Jurkat, Clone E6-1 (cell line): Measurements from ENCODE around the gene ZNF469.

Source experiments
- DNase-seq: peaks from one replicate; pipeline ENCODE4 v3.0.0-alpha.2; 2011; ENCODE audit warnings: low read depth, low spot score
- H3K4me3 ChIP-seq: 2 replicates; pipeline ENCODE4 v1.5.1; 2011; ENCODE audit warnings: mild to moderate bottlenecking, low read length, control low read depth, moderate library complexity

Gene ZNF469

GRCh38 chr16:88414521-88415380 is 32.0 kb downstream of the ZNF469 start:
- DNase-seq = no peak
- H3K4me3 ChIP-seq = no peak overlapping the region

GRCh38 chr16:88415381-88415705 is 32.6 kb downstream of the ZNF469 start:
- DNase-seq = no peak
- H3K4me3 ChIP-seq = no peak overlapping the region

GRCh38 chr16:88415713-88416323 is 33.1 kb downstream of the ZNF469 start:
- no peak overlapping the region for H3K4me3 ChIP-seq
- no peak for DNase-seq

GRCh38 chr16:88416686-88417085 is 33.9 kb downstream of the ZNF469 start:
- no peak for DNase-seq
- H3K4me3 ChIP-seq = no peak overlapping the region

GRCh38 chr16:88417684-88418476 is 35.1 kb downstream of the ZNF469 start:
- H3K4me3 ChIP-seq = no peak overlapping the region
- no peak for DNase-seq

- no peak for DNase-seq
- H3K4me3 ChIP-seq = no peak overlapping the region
Observed at GRCh38 chr16:88418869-88419268, 36.1 kb downstream of the ZNF469 start.

- no peak overlapping the region for H3K4me3 ChIP-seq
- no peak for DNase-seq
Observed at GRCh38 chr16:88419790-88420189, 37.0 kb downstream of the ZNF469 start.

GRCh38 chr16:88420496-88420895 is 37.7 kb downstream of the ZNF469 start:
- no peak for DNase-seq
- H3K4me3 ChIP-seq = no peak overlapping the region

GRCh38 chr16:88421301-88421700 is 38.5 kb downstream of the ZNF469 start:
- no peak overlapping the region for H3K4me3 ChIP-seq
- DNase-seq = no peak

- no peak for DNase-seq
Observed at GRCh38 chr16:88421871-88422433, 39.2 kb downstream of the ZNF469 start.

GRCh38 chr16:88422733-88423447 is 40.1 kb downstream of the ZNF469 start:
- DNase-seq = no peak

More at GRCh38 chr16:88421871-88422433, 39.2 kb downstream of the ZNF469 start:
- H3K4me3 ChIP-seq = no peak overlapping the region

GRCh38 chr16:88423448-88423850 is 40.7 kb downstream of the ZNF469 start:
- DNase-seq = no peak
- no peak overlapping the region for H3K4me3 ChIP-seq

More at GRCh38 chr16:88422733-88423447, 40.1 kb downstream of the ZNF469 start:
- no peak overlapping the region for H3K4me3 ChIP-seq

- H3K4me3 ChIP-seq = no peak overlapping the region
- no peak for DNase-seq
Observed at GRCh38 chr16:88424587-88425235, 42.0 kb downstream of the ZNF469 start.

GRCh38 chr16:88426018-88426417 is 43.3 kb downstream of the ZNF469 start:
- DNase-seq = no peak
- no peak overlapping the region for H3K4me3 ChIP-seq

- H3K4me3 ChIP-seq = no peak overlapping the region
- DNase-seq = no peak
Observed at GRCh38 chr16:88427376-88427775, 44.6 kb downstream of the ZNF469 start.

- no peak for DNase-seq
- no peak overlapping the region for H3K4me3 ChIP-seq
Observed at GRCh38 chr16:88428156-88428555, 45.4 kb downstream of the ZNF469 start.

- DNase-seq = no peak
- H3K4me3 ChIP-seq = no peak overlapping the region
Observed at GRCh38 chr16:88428616-88429386, 46.0 kb downstream of the ZNF469 start.
